8988T (cell line): ENCODE data around the gene PPM1H.
A peak's percentile ranks its signal among the peaks of the same experiment; 100 is the strongest.
"Not testable (repeated sequence)": the region's sequence is repeated elsewhere in the genome, so short reads cannot be mapped to it uniquely, and the experiment has no call there.

Experiments
- DNase-seq: peaks from one replicate; pipeline ENCODE4 v3.0.0; 2011

PPM1H gene

DNA sequence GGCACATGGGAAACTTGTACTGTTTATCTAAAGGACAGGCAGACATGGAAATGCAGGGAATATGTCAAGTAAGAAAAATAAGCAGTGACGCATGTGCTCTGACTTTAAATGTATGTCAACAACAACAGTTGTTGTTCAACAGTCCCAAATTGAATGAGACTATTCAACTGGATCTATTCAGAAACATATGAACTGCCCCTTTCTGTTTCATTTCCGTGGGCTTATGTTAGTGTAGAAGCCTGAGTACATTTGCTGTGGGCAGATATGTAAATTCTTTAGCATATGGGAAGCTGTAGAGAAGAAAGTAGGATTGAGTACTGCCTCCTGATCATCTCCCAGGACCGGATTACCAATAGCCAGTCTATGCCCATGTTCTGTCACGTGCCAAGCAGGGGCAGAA, 7.4 kb upstream of the PPM1H start:
- DNase-seq, result not testable (repeated sequence)

DNA sequence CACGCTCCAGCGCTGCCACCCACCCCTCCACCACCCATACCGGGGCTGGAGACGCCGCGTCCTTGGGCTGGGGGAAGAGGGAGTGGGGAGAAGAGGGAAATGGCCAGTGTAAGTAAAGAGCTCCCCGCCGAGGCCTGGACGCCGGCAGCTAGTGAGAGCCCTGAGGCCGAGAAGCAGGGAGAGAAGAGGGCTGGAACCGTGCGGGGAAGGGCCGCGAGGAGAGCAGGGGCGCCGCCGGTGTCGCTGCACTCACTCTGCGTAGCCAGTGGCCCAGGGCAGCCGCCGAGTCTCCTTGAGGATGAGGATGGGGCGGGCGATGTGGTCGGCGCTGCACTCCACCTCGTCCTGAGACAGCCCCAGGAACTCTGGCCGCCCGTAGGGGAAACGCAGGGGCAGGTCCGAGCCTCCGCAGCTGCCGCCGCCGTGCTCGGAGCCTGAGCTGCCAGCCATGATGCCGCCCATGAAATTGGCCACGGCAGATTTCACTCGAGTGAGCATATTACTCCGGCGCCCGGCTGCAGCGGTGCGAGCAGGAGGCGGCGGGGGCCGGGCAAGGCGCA, 631 bp downstream of the PPM1H start:
- DNase-seq, result peak; percentile 35

DNA sequence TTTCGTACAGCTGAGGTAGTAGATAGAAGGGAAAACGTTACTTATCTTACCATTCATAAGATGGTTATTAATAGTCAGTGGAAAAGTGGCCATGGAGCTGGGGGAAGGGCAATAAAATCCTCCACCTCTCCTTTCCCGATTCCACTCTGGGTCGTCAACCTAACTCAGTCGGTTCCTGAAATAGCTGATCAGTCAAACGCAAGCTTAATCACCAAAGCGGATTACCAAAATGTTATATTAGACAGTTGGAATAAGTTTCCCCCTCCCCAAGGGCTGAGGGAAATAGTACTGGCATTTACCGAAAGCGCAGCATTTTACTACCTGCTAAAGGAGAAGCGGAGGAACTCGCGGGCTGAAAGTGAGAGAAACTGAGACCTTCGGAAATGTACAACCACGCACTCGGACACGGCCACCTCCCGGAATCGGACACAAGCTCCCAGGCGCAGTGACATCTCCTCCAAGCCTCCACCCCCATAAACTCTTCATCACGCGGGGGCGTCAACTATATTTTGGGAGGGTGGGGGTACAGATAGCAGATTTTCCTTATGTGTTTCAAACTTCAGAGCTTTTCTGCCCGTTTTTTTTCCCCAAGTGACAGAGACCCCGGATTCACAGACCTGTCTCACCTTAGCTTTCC, 1.2 kb downstream of the PPM1H start:
- DNase-seq, result no peak

DNA sequence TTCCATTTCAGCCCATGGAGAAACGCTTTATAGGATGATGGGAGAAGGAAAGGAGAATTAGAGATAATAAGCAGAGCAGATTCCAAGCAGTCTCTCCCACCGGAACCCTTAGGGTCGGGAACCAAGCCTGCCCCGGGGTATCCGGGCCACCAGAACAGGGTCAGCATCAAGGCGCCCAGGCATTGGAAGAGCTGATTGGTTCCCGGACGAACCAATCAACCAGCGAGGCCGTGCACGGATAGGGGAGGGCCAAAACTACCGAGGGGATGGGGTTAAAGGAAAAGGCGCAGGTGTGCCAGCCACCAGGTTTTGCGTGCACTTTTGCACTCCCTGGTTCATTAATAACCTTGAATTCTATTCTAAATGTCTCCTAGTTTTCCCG, 1.7 kb downstream of the PPM1H start:
- peak; percentile 29 for DNase-seq

DNA sequence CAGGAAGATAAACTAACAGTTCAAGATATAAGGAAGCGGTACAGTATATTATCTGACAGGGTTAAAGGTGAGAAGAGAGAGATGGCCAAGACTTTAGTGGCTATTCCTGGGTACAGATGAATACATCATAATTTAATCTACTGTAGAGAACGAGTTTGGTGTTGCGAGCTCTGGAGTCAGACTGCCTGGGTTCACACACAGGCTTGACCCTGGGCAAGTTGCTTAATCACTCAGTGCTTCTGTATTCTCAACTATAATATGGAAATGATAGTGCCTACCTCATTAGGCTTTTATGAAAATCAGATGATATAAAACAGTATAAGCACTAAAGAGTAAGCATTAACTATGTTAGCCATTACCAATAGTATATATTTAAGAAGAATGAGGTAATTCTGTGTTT, 3.5 kb downstream of the PPM1H start:
- DNase-seq, result no peak

DNA sequence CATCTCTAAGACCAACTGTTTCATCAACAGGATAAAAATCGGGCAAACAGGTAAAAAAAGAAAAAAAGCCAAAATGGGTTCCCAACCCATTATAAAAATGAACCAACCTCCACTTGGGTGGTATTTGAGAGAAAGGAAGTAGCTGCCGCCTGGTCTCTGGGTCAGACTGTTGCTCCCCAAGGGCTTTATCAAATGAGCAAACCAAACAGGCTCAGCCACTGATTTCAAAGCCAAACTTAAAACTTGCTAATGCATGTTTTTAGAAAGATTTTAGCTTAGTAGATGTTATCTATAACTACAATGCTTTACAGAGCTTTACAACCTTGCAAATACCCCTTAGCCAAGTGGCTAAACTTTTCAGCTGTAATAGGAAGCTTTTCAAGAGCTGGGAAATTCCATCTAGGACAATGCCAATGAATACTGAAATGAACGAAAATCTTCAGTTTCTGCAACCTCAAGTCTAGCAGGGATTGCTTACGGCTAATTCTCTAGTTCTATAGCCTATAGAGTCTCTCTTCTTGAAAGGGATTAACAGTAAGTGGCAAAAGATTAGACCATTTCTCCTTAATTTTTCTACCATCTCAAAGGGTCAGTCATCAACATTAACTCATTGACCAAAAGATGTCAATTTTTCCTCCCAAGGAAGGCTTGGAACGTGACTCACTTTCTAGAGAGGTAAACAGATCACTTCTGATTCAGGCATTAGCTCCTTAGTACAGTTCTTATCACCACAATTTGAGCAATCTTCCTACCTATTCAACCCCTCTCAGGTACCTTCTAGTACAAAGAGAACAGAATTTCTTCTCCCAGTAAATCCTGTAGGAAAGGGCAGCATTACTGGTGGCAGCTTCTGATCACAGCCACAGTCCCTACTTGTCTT, 4.2 kb downstream of the PPM1H start:
- no peak for DNase-seq

DNA sequence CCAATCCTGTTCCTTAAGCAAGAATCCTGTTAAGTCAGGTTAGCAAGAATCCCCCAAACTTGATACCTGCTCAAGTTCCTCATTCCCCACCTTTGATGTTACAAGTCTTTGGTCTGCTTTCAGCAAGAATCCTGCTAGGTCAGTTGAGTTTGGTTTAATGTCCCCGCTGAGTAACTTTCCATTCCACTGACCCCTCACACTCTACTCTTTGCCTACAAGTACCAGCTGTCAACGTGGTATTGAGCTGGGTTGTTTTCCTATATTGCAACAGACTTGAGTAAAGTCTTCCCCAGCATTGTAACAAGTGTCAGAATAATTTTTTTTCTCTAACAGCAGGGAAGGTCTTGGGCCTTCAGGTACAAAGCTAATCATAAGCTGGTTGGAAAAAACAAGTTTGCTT, 6.3 kb downstream of the PPM1H start:
- DNase-seq, result no peak

DNA sequence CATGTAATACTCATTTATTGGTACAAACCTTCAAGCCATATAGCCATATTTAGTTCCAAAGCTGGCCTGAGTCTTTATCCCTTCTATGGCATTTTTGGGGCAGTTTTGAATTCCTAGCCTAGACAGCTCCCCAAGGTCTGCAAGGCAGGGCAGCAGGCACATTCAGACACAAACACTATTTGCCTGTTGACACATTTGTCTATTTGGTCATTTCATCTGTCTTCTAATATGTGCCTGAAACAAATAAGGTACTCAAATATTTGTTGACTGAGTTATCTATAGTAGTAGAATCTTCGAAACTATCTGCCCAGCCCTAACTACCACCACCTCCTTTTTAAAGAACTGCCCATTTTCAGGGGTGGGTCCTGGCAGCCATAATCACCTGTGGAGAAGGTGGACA, 9.3 kb downstream of the PPM1H start:
- no peak for DNase-seq

DNA sequence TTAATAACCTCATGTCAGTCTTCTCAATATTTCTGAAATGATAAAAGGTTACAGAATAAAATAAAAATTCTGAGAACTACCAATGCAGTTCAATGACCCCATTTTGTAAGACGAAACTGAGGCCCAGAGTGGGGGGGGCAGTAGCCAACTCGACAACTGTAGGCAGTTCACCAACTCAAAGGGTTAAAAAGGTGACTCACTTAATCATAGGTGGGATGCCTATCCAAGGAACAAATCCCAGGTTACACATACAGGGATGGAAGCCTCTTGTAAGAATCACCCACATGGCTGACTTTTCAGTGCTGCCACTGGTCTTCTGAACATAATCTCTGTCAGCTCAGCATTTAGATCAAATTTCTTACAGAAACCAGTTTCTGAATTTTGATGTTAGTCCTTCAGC, 10.9 kb downstream of the PPM1H start:
- no peak for DNase-seq

DNA sequence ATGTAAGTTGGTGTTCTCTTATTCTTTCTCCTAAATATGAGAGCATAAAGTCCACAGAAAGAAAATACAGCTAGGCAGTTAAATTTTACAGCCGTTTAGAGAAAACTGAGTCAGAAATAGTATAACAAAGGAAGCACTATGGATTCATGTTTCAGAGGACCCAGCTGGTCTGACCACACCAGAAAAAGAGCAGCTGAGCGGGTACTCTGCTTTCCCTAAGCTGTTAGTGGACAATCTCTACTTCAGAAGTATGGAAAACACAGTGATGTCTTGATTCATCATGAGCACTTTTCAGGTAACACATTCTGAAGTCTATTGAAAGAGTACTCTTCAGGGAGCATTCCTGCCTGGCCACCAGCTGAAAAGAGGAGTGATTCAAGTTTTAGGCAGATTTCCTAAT, 12.4 kb downstream of the PPM1H start:
- DNase-seq, result no peak

DNA sequence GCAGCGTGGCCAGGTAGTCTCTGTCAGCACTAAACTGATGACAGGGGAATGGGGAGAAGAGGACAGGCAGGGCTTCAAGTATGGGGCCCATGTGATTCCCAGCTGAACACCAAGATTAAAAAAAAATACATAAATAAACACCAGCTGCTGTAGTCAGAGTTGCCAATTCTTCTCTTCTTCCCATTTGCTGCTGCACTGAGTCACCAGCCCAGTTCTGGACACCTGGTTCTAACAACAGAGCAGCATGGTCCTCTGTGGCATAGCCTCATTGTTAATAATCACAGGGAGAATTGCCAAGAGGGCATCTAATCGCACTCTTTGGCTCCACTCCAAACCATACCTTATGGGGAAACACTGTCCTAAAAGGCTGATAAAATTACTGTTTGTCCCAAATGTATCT, 15.1 kb downstream of the PPM1H start:
- no peak for DNase-seq

DNA sequence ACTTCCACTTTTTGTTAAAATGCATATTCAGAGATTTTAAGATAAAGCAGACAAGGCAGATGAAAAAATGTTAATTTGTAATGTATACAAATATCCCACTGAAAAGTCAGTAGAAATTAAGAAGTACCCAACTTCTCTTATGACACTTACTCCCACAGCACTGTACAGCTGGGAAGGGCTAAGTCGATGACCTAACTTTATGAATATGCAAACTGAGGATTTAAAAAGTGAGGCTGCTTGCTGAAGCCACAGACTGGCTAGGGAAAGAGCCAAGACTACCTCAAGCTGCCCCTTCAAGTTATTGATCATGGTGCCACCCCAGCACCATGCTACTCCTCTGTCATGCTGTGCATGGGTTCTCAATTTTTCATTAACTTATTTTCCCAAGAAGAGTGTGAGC, 17.0 kb downstream of the PPM1H start:
- DNase-seq, result no peak

DNA sequence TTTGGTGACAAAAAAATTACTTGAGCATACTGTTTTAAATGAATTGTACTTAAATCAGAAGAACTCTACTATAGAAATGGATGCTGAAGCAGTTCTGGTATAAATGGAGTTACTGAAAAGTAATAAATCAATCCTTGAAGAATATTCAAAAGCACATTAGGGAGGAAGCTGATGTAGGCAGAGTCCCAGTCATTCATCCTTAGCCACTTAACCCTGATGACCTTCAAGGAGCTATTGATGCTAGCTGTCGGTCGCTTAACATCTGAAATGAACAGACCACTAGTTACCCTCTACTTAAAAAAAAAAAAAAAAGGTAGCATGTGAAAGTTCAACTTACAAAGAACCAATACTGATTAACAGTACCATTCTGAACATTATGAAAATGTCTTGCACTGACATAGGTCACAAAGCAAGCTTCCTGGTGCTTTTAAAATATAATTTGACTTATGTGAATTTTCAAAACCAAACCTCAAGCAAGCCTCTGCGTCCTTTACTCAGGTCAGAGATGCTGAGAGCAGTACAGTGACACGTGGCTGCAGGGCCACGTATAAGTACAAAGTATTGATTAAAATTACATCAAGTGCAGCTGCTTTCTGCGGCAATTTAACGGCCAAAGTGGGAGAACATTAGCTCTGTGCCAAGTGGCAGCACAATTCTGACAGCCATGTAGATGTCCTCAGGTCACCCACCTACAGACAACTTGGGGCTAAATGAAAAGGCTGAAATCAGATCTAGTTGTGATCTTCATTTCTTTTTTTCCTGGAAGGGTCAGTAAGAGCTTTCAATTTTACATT, 18.1 kb downstream of the PPM1H start:
- no peak for DNase-seq

DNA sequence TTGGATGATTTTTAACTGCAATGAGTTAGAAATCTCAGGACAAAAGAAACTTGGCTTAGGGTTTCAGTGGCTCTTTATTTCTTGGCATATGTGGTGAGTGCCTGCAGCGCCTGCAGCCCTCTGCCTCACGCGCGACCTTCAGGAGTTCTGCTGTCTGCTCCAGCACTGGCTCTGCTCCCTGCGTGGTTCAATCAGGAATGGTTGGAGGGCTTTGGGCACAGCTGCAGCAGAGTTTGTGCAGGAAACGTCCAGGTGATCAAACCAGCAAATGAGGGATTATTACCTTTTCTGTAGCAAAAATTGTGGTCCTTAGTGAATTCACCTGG, 19.8 kb downstream of the PPM1H start:
- no peak for DNase-seq

DNA sequence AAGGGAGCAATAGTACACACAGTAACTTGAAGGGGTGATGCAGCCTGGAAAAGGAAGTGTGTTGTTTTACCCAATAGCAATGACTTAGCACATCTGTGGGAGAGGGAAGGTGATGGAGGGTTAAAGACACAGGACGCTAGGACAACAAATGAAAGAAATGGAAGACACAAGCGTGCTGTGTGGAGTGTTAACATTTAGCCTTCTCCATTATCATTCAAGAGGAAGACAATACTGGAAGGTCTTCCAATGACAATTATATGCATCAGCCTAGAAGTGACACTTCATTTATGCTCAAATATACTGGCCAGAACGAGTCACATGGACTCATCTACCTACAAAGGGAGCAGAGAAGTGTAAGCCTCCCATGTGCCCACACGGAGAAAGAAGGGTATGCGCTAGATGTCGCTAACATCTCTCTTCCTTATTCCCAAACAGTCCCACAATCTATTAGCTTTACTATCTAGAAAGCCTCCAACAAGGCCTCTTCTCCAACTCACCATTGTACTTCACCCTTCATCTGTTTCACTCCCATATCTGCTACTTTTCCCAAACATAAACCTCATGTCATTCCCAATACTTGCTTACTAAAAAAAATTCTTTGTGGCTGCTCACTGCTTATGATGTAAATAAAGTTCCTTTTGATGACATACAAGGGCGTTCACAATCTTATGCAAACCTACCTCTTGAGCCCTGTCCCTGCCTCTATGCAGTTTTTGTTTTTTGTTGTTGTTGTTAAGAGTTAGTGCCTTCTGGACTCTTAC, 20.3 kb downstream of the PPM1H start:
- no peak for DNase-seq

DNA sequence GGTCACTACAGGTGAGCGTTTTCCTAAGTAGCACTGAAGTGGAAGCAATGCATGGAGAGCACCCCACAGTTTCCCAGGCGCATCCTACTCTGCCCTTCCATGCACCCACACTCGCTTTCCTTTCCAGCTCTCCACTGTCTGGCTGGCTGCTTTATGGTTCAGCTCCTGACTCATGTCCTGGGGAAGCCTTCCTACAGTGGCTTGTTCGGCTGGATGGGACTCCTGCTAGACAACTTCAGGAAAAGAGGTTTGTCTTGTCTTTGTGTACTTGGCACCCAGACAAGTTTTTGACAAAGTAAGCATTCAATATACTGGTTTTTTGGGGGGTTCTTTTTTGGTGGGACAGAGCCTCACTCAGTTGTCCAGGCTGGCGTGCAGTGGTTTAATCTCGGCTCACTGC, 21.6 kb downstream of the PPM1H start:
- no peak for DNase-seq

DNA sequence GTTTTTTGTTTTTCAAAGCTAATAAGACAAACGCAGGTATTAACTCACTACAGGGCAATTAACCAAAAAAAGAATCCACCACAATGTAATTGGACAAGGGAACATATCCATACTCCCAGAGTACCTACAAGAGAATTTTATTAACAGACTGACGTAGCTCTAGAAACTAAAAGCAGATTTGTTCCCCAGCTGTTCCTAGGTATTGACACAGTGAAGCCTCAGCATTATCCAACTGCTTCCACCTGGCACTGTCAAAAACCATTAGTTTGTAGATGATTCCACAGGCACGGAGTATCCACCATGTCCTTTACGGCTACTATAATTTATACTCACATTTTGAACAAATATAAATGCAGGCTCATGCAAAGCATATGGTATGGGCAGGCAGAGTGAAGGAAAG, 22.3 kb downstream of the PPM1H start:
- no peak for DNase-seq

DNA sequence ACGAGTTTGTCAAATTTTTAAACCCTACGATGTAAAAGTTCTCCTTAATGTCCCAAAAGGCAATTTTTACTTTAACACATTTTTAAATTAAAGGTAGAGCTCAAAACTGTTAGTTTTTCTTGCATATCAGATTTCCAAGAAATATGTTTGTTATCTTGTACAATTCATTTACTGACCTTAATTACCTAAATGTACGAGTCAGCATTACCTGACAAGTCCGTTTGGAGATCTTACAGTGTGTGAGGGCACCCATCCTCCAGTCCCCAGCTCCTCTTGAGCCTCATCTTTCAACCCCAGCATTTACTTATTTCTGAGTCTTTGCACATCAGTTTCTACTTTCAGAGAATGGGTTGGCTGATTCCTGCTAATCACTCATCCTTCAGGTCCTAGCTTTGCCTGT, 23.7 kb downstream of the PPM1H start:
- no peak for DNase-seq

DNA sequence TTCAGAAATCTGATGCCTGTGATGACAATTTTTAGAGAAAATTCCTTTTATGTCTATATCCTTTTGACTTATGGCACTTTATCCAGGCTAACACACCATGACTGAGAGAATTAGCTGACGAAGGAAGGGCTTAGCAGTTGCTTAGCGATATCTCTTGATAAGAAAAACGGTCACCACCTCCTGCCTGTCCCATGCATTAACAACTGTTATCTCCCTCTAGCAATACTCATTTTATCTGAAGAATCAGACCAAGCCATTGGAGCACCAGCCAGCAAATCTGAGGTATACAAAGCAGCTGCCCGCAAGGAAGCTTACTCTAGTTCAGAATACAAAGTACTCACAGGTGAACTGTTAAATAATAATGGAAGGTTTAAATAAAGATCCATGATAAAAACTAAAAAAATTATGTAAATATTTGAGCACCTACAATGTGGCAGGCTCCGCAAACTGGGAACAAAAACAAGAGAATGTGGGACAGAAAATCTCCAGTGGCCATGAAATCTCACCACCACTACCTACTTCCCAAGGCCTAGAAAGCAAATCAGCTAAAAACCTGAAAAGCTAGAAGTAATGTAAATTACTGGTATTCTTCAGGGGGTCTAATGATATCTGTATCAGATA, 24.3 kb downstream of the PPM1H start:
- DNase-seq, result no peak

DNA sequence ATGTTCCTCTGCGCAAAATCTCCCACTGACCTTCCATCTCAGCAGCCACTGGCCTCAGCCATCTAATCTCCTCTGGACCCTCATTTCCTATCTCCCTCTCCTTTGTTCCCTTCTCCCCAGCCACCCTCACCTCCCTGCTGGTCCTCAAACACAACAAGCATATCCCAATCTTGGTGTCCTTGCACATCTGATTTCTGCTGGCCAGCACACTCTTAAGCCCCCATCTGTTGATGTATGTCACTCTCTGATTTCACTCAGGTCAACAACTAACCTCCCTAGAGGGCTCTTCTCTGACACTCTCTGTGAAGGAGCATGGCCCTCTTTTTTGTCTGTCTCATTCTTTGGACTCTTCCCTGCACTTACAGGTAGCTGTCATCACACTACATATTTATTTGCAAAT, 25.6 kb downstream of the PPM1H start:
- no peak for DNase-seq

DNA sequence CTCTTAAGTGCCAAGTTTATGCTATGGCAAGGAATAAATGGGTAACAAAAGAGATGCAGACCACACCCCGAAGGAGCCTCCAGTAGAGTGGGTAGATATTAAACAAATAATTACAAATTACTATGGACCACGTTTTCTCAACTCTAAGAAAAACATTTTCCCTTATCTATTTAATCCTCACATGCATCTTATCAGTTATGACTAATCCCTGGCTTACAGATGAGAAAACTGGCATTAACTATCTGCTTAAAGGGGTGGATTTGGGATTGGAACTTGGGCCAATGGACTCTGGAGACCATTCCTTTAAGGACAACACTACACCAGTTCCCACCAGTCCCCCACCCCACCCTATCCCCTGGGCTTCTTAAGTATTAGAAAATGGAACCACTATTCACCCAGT, 26.3 kb downstream of the PPM1H start:
- DNase-seq, result no peak

DNA sequence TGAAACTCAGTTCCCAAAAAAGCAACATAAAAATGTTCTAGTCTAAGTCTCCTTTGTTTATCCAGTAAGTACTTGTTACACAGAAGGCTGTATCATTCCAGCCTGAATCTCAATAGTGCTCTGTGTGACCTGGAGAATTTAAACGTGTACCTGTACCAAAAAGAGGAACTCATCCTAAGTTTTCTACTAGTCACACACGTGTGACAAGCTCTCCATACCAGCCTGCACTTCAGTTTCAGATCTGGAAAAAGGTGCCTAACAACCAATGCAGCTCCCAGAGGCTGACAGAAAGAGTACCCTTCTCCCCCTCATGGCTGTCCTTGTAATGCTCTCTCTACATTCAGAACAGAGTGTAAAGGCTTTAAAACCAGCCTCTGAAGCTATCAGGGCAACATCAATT, 27.4 kb downstream of the PPM1H start:
- no peak for DNase-seq

DNA sequence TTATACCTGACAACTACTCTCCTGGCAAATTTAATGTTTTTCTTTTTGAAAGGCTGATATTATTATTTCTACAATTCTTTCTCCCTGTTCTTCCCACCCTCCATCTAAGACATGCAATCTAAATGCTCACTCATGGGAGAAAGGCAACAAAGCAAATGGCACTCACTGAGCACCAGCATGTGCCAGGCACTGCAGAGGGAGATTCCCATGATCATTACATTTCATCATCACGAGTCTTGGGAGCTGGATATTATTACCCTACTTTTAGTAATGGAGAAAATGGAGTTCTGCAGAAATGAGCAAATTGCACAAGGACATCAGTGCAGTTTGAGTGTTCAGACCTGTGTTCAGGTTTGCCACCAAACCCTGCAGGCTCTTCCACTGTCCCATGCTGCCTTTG, 27.9 kb downstream of the PPM1H start:
- no peak for DNase-seq
